IMR-90 (cell line): Measurements from ENCODE around the gene PADI1. TPM values are rescaled to one million over a fixed set of nuclear protein-coding genes. Genes with fewer than 3 reads are reported as not detected.
A peak's percentile ranks its signal among the peaks of the same experiment; 100 is the strongest.

Experiments
- ATAC-seq: fragments of 200-7000 bp; cut with Tn5 transposase; 2 replicates; pipeline ENCODE4 v1.9.1; 2020; ENCODE audit warnings: low read depth, mild to moderate bottlenecking, moderate library complexity
- BruUV-seq: library from RNA; stranded (reverse); fragments of 400-500 nt; replicated peaks from 2 replicates; lab custom pipeline; 2021; lab: Mats Ljungman, UMichigan
- CTCF ChIA-PET: fragments of 300-600 bp; formaldehyde crosslinking; extraction: SDS; loops from one replicate; lab custom pipeline; 2021; ENCODE audit warnings: antibody characterized with exemption; lab: Yijun Ruan, JAX
- POLR2A ChIA-PET: fragments of 300-600 bp; sonication (Branson Sonifier 250); formaldehyde crosslinking; loops from one replicate; lab custom pipeline; 2022; ENCODE audit warnings: antibody characterized with exemption; ENCODE audit not compliant: unreplicated experiment; lab: Charles Lee
- DNase-seq: peaks from one replicate; pipeline ENCODE4 v3.0.0; 2013
- H2AFZ ChIP-seq: replicated peaks from 2 replicates; pipeline ENCODE3; 2013; ENCODE audit warnings: low read length, mild to moderate bottlenecking; ENCODE audit not compliant: poor library complexity
- H2AK5ac ChIP-seq: 2 replicates; pipeline ENCODE4 v1.6.1; 2013; ENCODE audit warnings: low read depth, low read length, inconsistent platforms
- H2AK9ac ChIP-seq: replicated peaks from 2 replicates; pipeline ENCODE3; 2013; ENCODE audit warnings: mild to moderate bottlenecking, low read depth, low read length, moderate library complexity; ENCODE audit not compliant: poor library complexity
- H2BK120ac ChIP-seq: 2 replicates; pipeline ENCODE4 v1.6.1; 2013; ENCODE audit warnings: low read depth, low read length, inconsistent platforms
- H2BK15ac ChIP-seq: 3 replicates; pipeline ENCODE4 v1.6.1; 2013; ENCODE audit warnings: low read depth, low read length, inconsistent platforms
- H2BK20ac ChIP-seq: 2 replicates; pipeline ENCODE4 v1.6.1; 2013; ENCODE audit warnings: low read depth, mild to moderate bottlenecking, inconsistent platforms, low read length, moderate library complexity
- H2BK5ac ChIP-seq: 2 replicates; pipeline ENCODE4 v1.6.1; 2013; ENCODE audit warnings: mild to moderate bottlenecking, low read depth, low read length, inconsistent platforms; ENCODE audit not compliant: poor library complexity, severe bottlenecking
- H3K14ac ChIP-seq: replicated peaks from 2 replicates; pipeline ENCODE4 v1.6.1; 2013; ENCODE audit warnings: low read depth, low read length, inconsistent platforms
- H3K18ac ChIP-seq: 2 replicates; pipeline ENCODE4 v1.6.1; 2013; ENCODE audit warnings: low read depth, low read length, control low read depth
- H3K23ac ChIP-seq: 2 replicates; pipeline ENCODE4 v1.6.1; 2013; ENCODE audit warnings: low read depth, low read length, inconsistent platforms
- H3K27ac ChIP-seq: 2 replicates; pipeline ENCODE4 v1.5.1; 2013; ENCODE audit warnings: mild to moderate bottlenecking, control low read depth, low read length; ENCODE audit not compliant: insufficient read depth
- H3K27me3 ChIP-seq: 2 replicates; pipeline ENCODE4 v1.6.1; 2013; ENCODE audit warnings: low read length; ENCODE audit not compliant: control insufficient read depth, insufficient read depth
- H3K36me3 ChIP-seq: 2 replicates; pipeline ENCODE4 v1.6.1; 2013; ENCODE audit warnings: low read length, mixed read lengths; ENCODE audit not compliant: control insufficient read depth, insufficient read depth
- H3K4ac ChIP-seq: 2 replicates; pipeline ENCODE4 v1.6.1; 2013; ENCODE audit warnings: low read depth, low read length, inconsistent platforms
- H3K4me1 ChIP-seq: 2 replicates; pipeline ENCODE4 v1.6.1; 2013; ENCODE audit warnings: low read length, mixed read lengths; ENCODE audit not compliant: control insufficient read depth, insufficient read depth
- H3K4me2 ChIP-seq: 2 replicates; pipeline ENCODE4 v1.6.1; 2013; ENCODE audit warnings: low read depth, mild to moderate bottlenecking, control low read depth, low read length, moderate library complexity
- H3K4me3 ChIP-seq: 2 replicates; pipeline ENCODE4 v1.5.1; 2013; ENCODE audit warnings: low read depth, mild to moderate bottlenecking, control low read depth, low read length, moderate library complexity; ENCODE audit not compliant: insufficient read depth
- H3K56ac ChIP-seq: 2 replicates; pipeline ENCODE4 v1.6.1; 2013; ENCODE audit warnings: low read length, inconsistent platforms; ENCODE audit not compliant: insufficient read depth; ENCODE audit errors: extremely low read depth
- H3K79me1 ChIP-seq, 2 experiments: 2 replicates each; pipeline ENCODE4 v1.6.1; 2013; ENCODE audit warnings: low read length in 2 of 2, inconsistent platforms in 1 of 2, low read depth in 1 of 2
- H3K9ac ChIP-seq: 2 replicates; pipeline ENCODE4 v1.6.1; 2013; ENCODE audit warnings: low read depth, low read length, control low read depth
- H3K9me1 ChIP-seq: 2 replicates; pipeline ENCODE4 v1.6.1; 2013; ENCODE audit warnings: low read length, inconsistent platforms; ENCODE audit not compliant: insufficient read depth
- H3K9me3 ChIP-seq: 2 replicates; pipeline ENCODE4 v1.6.1; 2013; ENCODE audit warnings: low read length; ENCODE audit not compliant: control insufficient read depth, insufficient read depth
- H4K20me1 ChIP-seq: 2 replicates; pipeline ENCODE4 v1.6.1; 2013; ENCODE audit warnings: low read length, inconsistent platforms; ENCODE audit not compliant: insufficient read depth
- H4K5ac ChIP-seq: 2 replicates; pipeline ENCODE4 v1.6.1; 2013; ENCODE audit warnings: mild to moderate bottlenecking, low read depth, low read length, control low read depth
- H4K8ac ChIP-seq, 2 experiments: 2 replicates each; pipeline ENCODE4 v1.6.1; 2013; ENCODE audit warnings: low read depth in 2 of 2, low read length in 2 of 2, control low read depth in 1 of 2, inconsistent platforms in 1 of 2
- H4K91ac ChIP-seq: 2 replicates; pipeline ENCODE4 v1.6.1; 2013; ENCODE audit warnings: low read depth, low read length, inconsistent platforms; ENCODE audit not compliant: insufficient read depth
- BHLHE40 ChIP-seq: fragments of 150-350 bp; IDR thresholded peaks from 2 replicates; pipeline ENCODE4 v1.6.1; 2016; ENCODE audit warnings: mild to moderate bottlenecking, low read depth, low read length
- CEBPB ChIP-seq: IDR thresholded peaks from 2 replicates; pipeline ENCODE4 v1.6.1; 2012; ENCODE audit warnings: low read depth, low read length, improper control_type of control experiment
- CHD1 ChIP-seq: IDR thresholded peaks from 2 replicates; pipeline ENCODE4 v1.6.1; 2012; ENCODE audit warnings: low read depth, low read length, improper control_type of control experiment
- CTCF ChIP-seq: conservative IDR thresholded peaks from 2 replicates; pipeline ENCODE4 v1.5.1; 2012; ENCODE audit warnings: mild to moderate bottlenecking, low read depth, low read length, improper control_type of control experiment
- MXI1 ChIP-seq: IDR thresholded peaks from 2 replicates; pipeline ENCODE4 v1.6.1; 2012; ENCODE audit warnings: low read depth, mild to moderate bottlenecking, low read length, moderate library complexity, borderline replicate concordance
- POLR2A ChIP-seq: IDR thresholded peaks from 2 replicates; pipeline ENCODE4 v1.6.1; 2012; ENCODE audit warnings: mild to moderate bottlenecking, low read depth, low read length
- RAD21 ChIP-seq: IDR thresholded peaks from 2 replicates; pipeline ENCODE4 v1.6.1; 2012; ENCODE audit warnings: low read length, improper control_type of control experiment
- RCOR1 ChIP-seq: IDR thresholded peaks from 2 replicates; pipeline ENCODE4 v1.6.1; 2012; ENCODE audit warnings: mild to moderate bottlenecking, low read length, improper control_type of control experiment; ENCODE audit not compliant: insufficient replicate concordance
- WGBS, 2 experiments: methylation state at CpG; one replicate each; pipeline versions ENCODE4 v1.1.5 to v1.1.7; 2013; ENCODE audit warnings: missing lambda C conversion rate in 2 of 2; ENCODE audit not compliant: insufficient read length in 1 of 2; ENCODE audit errors: extremely low coverage in 2 of 2; 5-methylcytosine and 5-hydroxymethylcytosine counted together
- dilution Hi-C: fragments of 300-500 bp; cut with HindIII; formaldehyde crosslinking; loops from one replicate; pipeline ENCODE4 v1.14.3; 2018; ENCODE audit warnings: low sequenced_read_pairs; ENCODE audit not compliant: unreplicated experiment
- in situ Hi-C: fragments of 300-500 bp; cut with MboI; formaldehyde crosslinking; loops from 3 replicates; pipeline ENCODE4 v1.14.3; 2019; ENCODE audit warnings: low sequenced_read_pairs, inconsistent platforms, mixed read lengths
- intact Hi-C: fragments of 100-400 bp; cut with micrococcal nuclease; formaldehyde crosslinking; loops from 2 replicates; pipeline ENCODE4 v1.10.0; 2022
- polyA plus RNA-seq, 3 experiments: library from polyadenylated mRNA; depleted of rRNA; stranded (reverse); fragments of >200 nt; gene quantifications; 2 replicates each; pipeline ENCODE4 v1.2.3, GENCODE V29; 2012; ENCODE audit warnings: low replicate concordance in 1 of 3
- total RNA-seq: library from RNA; depleted of rRNA; stranded (reverse); fragments of >200 nt; gene quantifications from 2 replicates; pipeline ENCODE4 v1.2.3, GENCODE V29; 2012

Gene PADI1
- total and polyA plus RNA-seq, 2 of the 4 experiments (the other 2 are of a cell fraction), result 0.17 TPM; not detected in 1

- H3K79me1 ChIP-seq, result no peaks in the 10 kb centered on the region
- H2BK20ac ChIP-seq, result no peak overlapping the region
- no peak overlapping the region for H3K9ac ChIP-seq
- no peak overlapping the region; the same call in 1 of the 2 replicates for H3K4ac ChIP-seq
- H3K27me3 ChIP-seq, result peaks cover 5% of the 10 kb centered on the region; the same call in 1 of the 2 replicates
- ATAC-seq (no peak), DNase-seq (no peak)
- ChIA-PET POLR2A (interaction anchor here (0.6 kb wide), 1 partner anchor 58 kb away, joined by 6 read pairs; no protein-coding TSS in a partner anchor), CTCF (interaction anchor here (0.9 kb wide), 1 partner anchor 125 kb away, joined by 3 read pairs; no protein-coding TSS in a partner anchor)
- peak overlapping the region; percentile 67 for H2AK5ac ChIP-seq
- peaks cover 3% of the 10 kb centered on the region; the same call in 1 of the 2 replicates for H3K4me1 ChIP-seq
- H3K18ac ChIP-seq, result no peak overlapping the region
- intact Hi-C loops, result no loop called here
- peak overlapping the region; percentile 40; the same call in 1 of the 2 replicates for H2BK120ac ChIP-seq
- no peak overlapping the region for H3K14ac ChIP-seq
- no peak overlapping the region for H3K23ac ChIP-seq
- H2AK9ac ChIP-seq, result no peak overlapping the region
- no peaks in the 10 kb centered on the region for H3K36me3 ChIP-seq
- H4K20me1 ChIP-seq, result no peaks in the 10 kb centered on the region
- BruUV-seq, result no TSS peak
- no peak overlapping the region for H3K4me2 ChIP-seq
- WGBS, 2 experiments, result no CpG with 5 or more reads among the region's 5 CpGs
- in situ Hi-C loops, result no loop called here
- peaks cover 11% of the 10 kb centered on the region; the same call in 1 of the 2 replicates for H3K9me1 ChIP-seq
- peak overlapping the region; percentile 13 for H2AFZ ChIP-seq
- no peak for TF ChIP-seq CHD1
- no peak for TF ChIP-seq BHLHE40
- TF ChIP-seq CTCF, result no peak
- TF ChIP-seq RCOR1, result no peak
- no peak for TF ChIP-seq MXI1
- TF ChIP-seq POLR2A, result no peak
- no peak for TF ChIP-seq RAD21
- TF ChIP-seq CEBPB, result no peak
- no peak overlapping the region for H4K8ac ChIP-seq
- no peak overlapping the region for H3K27ac ChIP-seq
- H3K4me3 ChIP-seq, result no peak overlapping the region
- H3K9me3 ChIP-seq, result no peaks in the 10 kb centered on the region
- H2BK15ac ChIP-seq, result 0 out of 3 replicates have a peak overlapping the region, but pooled peaks have one; percentile 26
- H3K56ac ChIP-seq, result no peak overlapping the region
- H2BK5ac ChIP-seq, result no peak overlapping the region
- dilution Hi-C loops, result no loop called here
- H4K91ac ChIP-seq, result no peak overlapping the region; the same call in 1 of the 2 replicates
- H4K5ac ChIP-seq, result no peak overlapping the region
Measured at GRCh38 chr1:17251246-17251645, 46.3 kb downstream of the PADI1 start.
